SK-N-SH (cell line): ENCODE data around the gene RNF150. TPM values are rescaled to one million over a fixed set of nuclear protein-coding genes. Genes with fewer than 3 reads are reported as not detected.

Experiments
- CTCF ChIA-PET: fragments of 300-600, 350-600 bp; formaldehyde crosslinking; extraction: SDS; loops from one replicate; lab custom pipeline; 2021; lab: Yijun Ruan, JAX
- POLR2A ChIA-PET: fragments of 350-600 bp; sonication (Branson Sonifier 250); formaldehyde crosslinking; extraction: SDS; loops from one replicate; lab custom pipeline; 2020; ENCODE audit warnings: antibody characterized with exemption, inconsistent platforms; lab: Yijun Ruan, JAX
- DNase-seq: peaks from one replicate; pipeline ENCODE4 v3.0.0; 2012
- H2AFZ ChIP-seq: fragments of 200-600 bp; sonication (generic); 2 replicates; pipeline ENCODE4 v1.8.1; 2016; ENCODE audit warnings: antibody characterized with exemption, mild to moderate bottlenecking, low read depth
- H3F3A ChIP-seq: fragments of 200-600 bp; sonication (generic); replicated peaks from 2 replicates; pipeline ENCODE3; 2016; ENCODE audit warnings: antibody characterized with exemption, mild to moderate bottlenecking; ENCODE audit not compliant: insufficient read depth
- H3K27ac ChIP-seq, 2 experiments: fragments of 200-500 bp in 1 of 2; fragments of 200-600 bp in 1 of 2; sonication (Bioruptor generic) in 1 of 2; sonication (generic), shearing (Covaris generic) in 1 of 2; 2 replicates each; pipeline versions ENCODE4 v1.5.1 to v1.6.1; 2014 to 2016; ENCODE audit warnings: low read depth in 2 of 2, inconsistent platforms in 1 of 2, low read length in 1 of 2, mild to moderate bottlenecking in 1 of 2, mixed read lengths in 1 of 2
- H3K27me3 ChIP-seq: fragments of 200-600 bp; sonication (generic), shearing (Covaris generic); 2 replicates; pipeline ENCODE4 v1.6.1; 2016; ENCODE audit warnings: mixed run types; ENCODE audit not compliant: insufficient read depth
- H3K36me3 ChIP-seq, 2 experiments: fragments of 200-500 bp in 1 of 2; fragments of 200-600 bp in 1 of 2; sonication (Bioruptor generic) in 1 of 2; sonication (generic) in 1 of 2; replicated peaks in 1 of 2; 2 replicates each; pipeline versions ENCODE3 to v1.5.1; 2014 to 2016; ENCODE audit warnings: low read length in 1 of 2, mild to moderate bottlenecking in 1 of 2; ENCODE audit not compliant: insufficient read depth in 2 of 2, control insufficient read depth in 1 of 2
- H3K4me1 ChIP-seq, 2 experiments: fragments of 200-500 bp in 1 of 2; fragments of 200-600 bp in 1 of 2; sonication (Bioruptor generic) in 1 of 2; sonication (generic), shearing (Covaris generic) in 1 of 2; 2 replicates each; pipeline versions ENCODE4 v1.5.1 to v1.6.1; 2014 to 2016; ENCODE audit warnings: low read depth in 1 of 2, low read length in 1 of 2, mixed run types in 1 of 2; ENCODE audit not compliant: insufficient read depth in 2 of 2, control insufficient read depth in 1 of 2
- H3K4me2 ChIP-seq: fragments of 200-600 bp; sonication (generic), shearing (Covaris generic); 2 replicates; pipeline ENCODE4 v1.6.1; 2017; ENCODE audit warnings: mixed run types
- H3K4me3 ChIP-seq, 2 experiments: fragments of 200-500 bp in 1 of 2; fragments of 200-600 bp in 1 of 2; sonication (Bioruptor generic) in 1 of 2; sonication (generic), shearing (Covaris generic) in 1 of 2; 2 replicates each; pipeline versions ENCODE4 v1.5.1 to v1.8.1; 2014 to 2016; ENCODE audit warnings: low read depth in 2 of 2, inconsistent platforms in 1 of 2, low read length in 1 of 2, mild to moderate bottlenecking in 1 of 2, mixed read lengths in 1 of 2, moderate library complexity in 1 of 2
- H3K79me2 ChIP-seq: fragments of 200-600 bp; sonication (generic); 2 replicates; pipeline ENCODE4 v1.8.1; 2017; ENCODE audit warnings: mild to moderate bottlenecking; ENCODE audit not compliant: insufficient read depth
- H3K9ac ChIP-seq: fragments of 200-600 bp; sonication (generic); 2 replicates; pipeline ENCODE4 v1.6.1; 2017; ENCODE audit warnings: mixed run types
- H3K9me2 ChIP-seq: fragments of 200-600 bp; sonication (generic); 2 replicates; pipeline ENCODE4 v1.6.1; 2017; ENCODE audit warnings: mixed run types
- H3K9me3 ChIP-seq: fragments of 200-600 bp; sonication (generic); 2 replicates; pipeline ENCODE4 v1.6.1; 2017; ENCODE audit warnings: mixed run types, mild to moderate bottlenecking, moderate library complexity
- H4K20me1 ChIP-seq: fragments of 200-600 bp; sonication (generic); 2 replicates; pipeline ENCODE4 v1.6.1; 2017; ENCODE audit warnings: mild to moderate bottlenecking, mixed run types; ENCODE audit not compliant: insufficient read depth
- CHD2 ChIP-seq: fragments of 150-350 bp; IDR thresholded peaks from 2 replicates; pipeline ENCODE4 v1.6.1; 2018; ENCODE audit warnings: low read length; ENCODE audit not compliant: partially characterized antibody
- FOSL2 ChIP-seq: IDR thresholded peaks from 2 replicates; pipeline ENCODE4 v1.4.0; 2012; ENCODE audit warnings: low read depth, mild to moderate bottlenecking, moderate library complexity, borderline replicate concordance
- FOXM1 ChIP-seq: IDR thresholded peaks from 2 replicates; pipeline ENCODE4 v1.4.0; 2012; ENCODE audit warnings: low read depth, mild to moderate bottlenecking
- MEF2A ChIP-seq: IDR thresholded peaks from 2 replicates; pipeline ENCODE4 v1.4.0; 2012; ENCODE audit warnings: low read depth, borderline replicate concordance
- NFIC ChIP-seq: IDR thresholded peaks from 2 replicates; pipeline ENCODE4 v1.4.0; 2012; ENCODE audit warnings: borderline replicate concordance
- NRF1 ChIP-seq: IDR thresholded peaks from 2 replicates; pipeline ENCODE4 v1.6.1; 2012; ENCODE audit warnings: low read depth, mild to moderate bottlenecking, low read length
- POLR2AphosphoS5 ChIP-seq: IDR thresholded peaks from 2 replicates; pipeline ENCODE4 v1.6.1; 2012; ENCODE audit warnings: low read depth, low read length
- RCOR1 ChIP-seq: fragments of 150-350 bp; IDR thresholded peaks from 2 replicates; pipeline ENCODE4 v1.6.1; 2017; ENCODE audit warnings: antibody characterized with exemption, low read length
- RXRA ChIP-seq: IDR thresholded peaks from 2 replicates; pipeline ENCODE4 v1.4.0; 2012; ENCODE audit warnings: low read depth, mild to moderate bottlenecking, borderline replicate concordance
- SIN3A ChIP-seq: IDR thresholded peaks from 2 replicates; pipeline ENCODE4 v1.6.1; 2012; ENCODE audit warnings: low read depth, mild to moderate bottlenecking, low read length, moderate library complexity, borderline replicate concordance
- SMC3 ChIP-seq: IDR thresholded peaks from 2 replicates; pipeline ENCODE4 v1.6.1; 2012; ENCODE audit warnings: low read depth, low read length, improper control_type of control experiment
- TAF1 ChIP-seq: IDR thresholded peaks from 2 replicates; pipeline ENCODE4 v1.6.1; 2012; ENCODE audit warnings: low read depth, mild to moderate bottlenecking, low read length, moderate library complexity, borderline replicate concordance
- YY1 ChIP-seq: IDR thresholded peaks from 2 replicates; pipeline ENCODE4 v1.4.0; 2012; ENCODE audit warnings: low read depth, mild to moderate bottlenecking
- WGBS: methylation state at CpG from one replicate; pipeline ENCODE4 v1.1.6; 2017; ENCODE audit warnings: low lambda C conversion rate; 5-methylcytosine and 5-hydroxymethylcytosine counted together
- polyA plus RNA-seq, 3 experiments: library from polyadenylated mRNA; depleted of rRNA; stranded (reverse); fragments of >200 nt; gene quantifications; 2 replicates each; pipeline ENCODE4 v1.2.3, GENCODE V29; 2012
- TF ChIP-seq, protein P1 (sequence below): fragments of 200-600 bp; sonication (generic); IDR thresholded peaks from 2 replicates; pipeline ENCODE4 v1.6.1; 2017; ENCODE audit warnings: antibody characterized with exemption, mild to moderate bottlenecking, moderate library complexity
- TF ChIP-seq, protein P2 (sequence below): fragments of 150-350 bp; IDR thresholded peaks from 2 replicates; pipeline ENCODE4 v1.6.1; 2016; ENCODE audit warnings: mild to moderate bottlenecking, low read depth, low read length

The RNF150 gene
- polyA plus RNA-seq, 1 of the 3 experiments (the other 2 are of a cell fraction) = 5.8 TPM

DNA sequence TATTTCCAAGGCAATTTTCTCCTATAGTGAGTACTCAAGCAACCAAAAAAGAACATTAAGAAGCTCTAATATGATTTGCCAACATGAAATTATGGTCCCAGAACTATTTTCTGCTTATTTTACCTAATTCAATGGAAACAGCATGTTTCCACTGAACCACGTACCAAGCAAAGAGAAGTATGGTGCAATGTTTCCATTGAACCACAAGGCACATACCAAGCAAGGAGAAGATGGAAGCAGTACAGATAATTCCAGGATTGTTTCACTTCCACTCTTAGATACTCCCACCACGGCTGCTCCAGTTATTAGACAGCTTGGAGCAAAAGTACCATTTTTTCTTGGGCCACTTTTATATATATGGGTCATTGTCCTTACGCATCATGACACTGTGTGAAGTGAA is 164.9 kb downstream of the RNF150 start:
- Histone ChIP-seq H3K27ac (no peak overlapping the region), H4K20me1 (no peaks in the 10 kb centered on the region), H3K9ac (no peak overlapping the region), H3K4me1 (peaks cover 0 to 20% of the 10 kb centered on the region in 2 experiments; a peak in 2 of 4 replicates), H2AFZ (no peak overlapping the region)
- TF ChIP-seq, protein P1, sequence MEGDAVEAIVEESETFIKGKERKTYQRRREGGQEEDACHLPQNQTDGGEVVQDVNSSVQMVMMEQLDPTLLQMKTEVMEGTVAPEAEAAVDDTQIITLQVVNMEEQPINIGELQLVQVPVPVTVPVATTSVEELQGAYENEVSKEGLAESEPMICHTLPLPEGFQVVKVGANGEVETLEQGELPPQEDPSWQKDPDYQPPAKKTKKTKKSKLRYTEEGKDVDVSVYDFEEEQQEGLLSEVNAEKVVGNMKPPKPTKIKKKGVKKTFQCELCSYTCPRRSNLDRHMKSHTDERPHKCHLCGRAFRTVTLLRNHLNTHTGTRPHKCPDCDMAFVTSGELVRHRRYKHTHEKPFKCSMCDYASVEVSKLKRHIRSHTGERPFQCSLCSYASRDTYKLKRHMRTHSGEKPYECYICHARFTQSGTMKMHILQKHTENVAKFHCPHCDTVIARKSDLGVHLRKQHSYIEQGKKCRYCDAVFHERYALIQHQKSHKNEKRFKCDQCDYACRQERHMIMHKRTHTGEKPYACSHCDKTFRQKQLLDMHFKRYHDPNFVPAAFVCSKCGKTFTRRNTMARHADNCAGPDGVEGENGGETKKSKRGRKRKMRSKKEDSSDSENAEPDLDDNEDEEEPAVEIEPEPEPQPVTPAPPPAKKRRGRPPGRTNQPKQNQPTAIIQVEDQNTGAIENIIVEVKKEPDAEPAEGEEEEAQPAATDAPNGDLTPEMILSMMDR = no peak
- TF ChIP-seq, all 33 proteins: peak for 0
- peaks cover 17% of the 10 kb centered on the region in 2 experiments for H3K36me3 ChIP-seq
- H3K9me2 ChIP-seq = no peaks in the 10 kb centered on the region
- DNase-seq = no peak
- ChIA-PET CTCF (interaction anchor here (1.5 kb wide), 1 partner anchor 165 kb away, joined by 6 read pairs; the partner anchor contains the start of gene RNF150), POLR2A (no interaction called here)
- peaks cover 11% of the 10 kb centered on the region for H3F3A ChIP-seq
- no peak overlapping the region for H3K4me3 ChIP-seq
- H3K9me3 ChIP-seq = no peaks in the 10 kb centered on the region
- no peaks in the 10 kb centered on the region for H3K27me3 ChIP-seq
- H3K79me2 ChIP-seq = peaks cover 14% of the 10 kb centered on the region; the same call in 1 of the 2 replicates
- H3K4me2 ChIP-seq = no peak overlapping the region
- WGBS = 63% methylated on average over 3 of the region's 3 CpGs

DNA sequence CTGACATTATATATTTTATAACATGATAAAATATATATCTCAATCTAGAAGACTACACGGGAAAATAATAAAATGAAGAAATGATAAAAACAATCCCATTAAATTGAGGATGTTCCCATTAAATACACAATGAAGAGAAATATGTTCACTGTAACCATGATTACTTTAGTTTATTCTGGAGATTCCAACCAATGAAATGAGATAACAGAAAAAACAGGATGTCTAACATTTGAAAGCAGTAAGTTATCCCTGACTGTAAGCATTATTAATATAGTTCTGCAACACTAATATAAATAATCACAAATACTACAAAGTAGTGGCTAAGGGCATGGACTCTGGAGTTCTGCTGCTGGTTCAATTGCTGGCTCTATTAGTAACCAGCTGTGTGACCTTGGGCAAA is 169.4 kb downstream of the RNF150 start:
- no peaks in the 10 kb centered on the region for H3K27me3 ChIP-seq
- peaks cover 25 to 33% of the 10 kb centered on the region in 2 experiments for H3K36me3 ChIP-seq
- ChIA-PET POLR2A (no interaction called here), CTCF (no interaction called here)
- DNase-seq = no peak
- no peak overlapping the region for H3K9ac ChIP-seq
- peaks cover 11% of the 10 kb centered on the region for H3F3A ChIP-seq
- no peak overlapping the region for H3K4me3 ChIP-seq
- no peak overlapping the region for H3K4me2 ChIP-seq
- TF ChIP-seq NFIC (no peak), TAF1 (no peak), SMC3 (no peak), FOXM1 (no peak), CHD2 (no peak), RXRA (no peak), POLR2AphosphoS5 (no peak), YY1 (no peak), MEF2A (no peak), FOSL2 (no peak), NRF1 (no peak), RCOR1 (no peak), SIN3A (no peak)
- TF ChIP-seq, protein P2, sequence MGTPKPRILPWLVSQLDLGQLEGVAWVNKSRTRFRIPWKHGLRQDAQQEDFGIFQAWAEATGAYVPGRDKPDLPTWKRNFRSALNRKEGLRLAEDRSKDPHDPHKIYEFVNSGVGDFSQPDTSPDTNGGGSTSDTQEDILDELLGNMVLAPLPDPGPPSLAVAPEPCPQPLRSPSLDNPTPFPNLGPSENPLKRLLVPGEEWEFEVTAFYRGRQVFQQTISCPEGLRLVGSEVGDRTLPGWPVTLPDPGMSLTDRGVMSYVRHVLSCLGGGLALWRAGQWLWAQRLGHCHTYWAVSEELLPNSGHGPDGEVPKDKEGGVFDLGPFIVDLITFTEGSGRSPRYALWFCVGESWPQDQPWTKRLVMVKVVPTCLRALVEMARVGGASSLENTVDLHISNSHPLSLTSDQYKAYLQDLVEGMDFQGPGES = no peak
- H4K20me1 ChIP-seq = no peaks in the 10 kb centered on the region
- no peaks in the 10 kb centered on the region; a peak in 1 of 4 replicates for H3K4me1 ChIP-seq
- H3K79me2 ChIP-seq = peaks cover 7% of the 10 kb centered on the region; the same call in 1 of the 2 replicates
- no peak overlapping the region for H2AFZ ChIP-seq
- H3K27ac ChIP-seq = no peak overlapping the region
- H3K9me3 ChIP-seq = no peaks in the 10 kb centered on the region
- WGBS = 93% methylated on average over 1 of the region's 1 CpG
- no peaks in the 10 kb centered on the region for H3K9me2 ChIP-seq
